Central memory CD4-positive, alpha-beta T cell (primary cell): ENCODE measurements around the gene PYGB.
"Not testable (repeated sequence)": the region's sequence is repeated elsewhere in the genome, so short reads cannot be mapped to it uniquely, and the experiment has no call there.

Source experiments
- DNase-seq: peaks from one replicate; pipeline ENCODE4 v3.0.0; 2022

Gene PYGB

DNA sequence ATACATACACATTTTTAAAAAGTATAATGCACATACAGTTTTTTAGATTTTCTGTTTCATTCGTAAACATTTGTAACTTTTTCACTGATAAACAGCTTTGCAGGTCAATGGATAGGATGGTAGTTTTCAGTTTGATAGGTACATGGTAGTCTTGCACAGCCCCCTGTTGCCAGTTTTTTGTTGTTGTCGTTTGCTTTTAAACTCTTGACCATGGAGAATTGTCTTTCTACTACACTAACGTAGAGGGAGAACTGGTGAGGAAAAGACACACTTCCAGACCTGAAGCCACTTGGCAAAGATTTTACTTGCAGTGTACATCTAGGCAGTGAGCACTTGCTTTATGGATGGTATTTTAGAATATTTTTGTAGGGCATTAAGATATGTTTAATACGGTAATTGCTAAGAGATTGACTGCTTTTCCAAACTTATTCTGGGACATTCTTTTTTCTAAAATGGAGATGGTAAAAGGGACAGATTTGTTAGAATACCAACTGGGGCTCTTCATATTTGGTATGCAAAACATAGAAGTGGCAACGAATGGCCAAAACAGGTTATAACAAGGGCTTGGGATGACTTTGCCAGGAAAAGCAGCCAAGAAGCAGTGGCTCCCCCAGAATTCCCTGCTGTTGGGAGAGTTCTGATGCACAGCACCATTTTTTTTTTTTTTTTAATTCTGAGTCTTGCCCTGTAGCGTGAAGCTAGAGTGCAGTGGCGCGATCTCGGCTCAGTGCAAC is 1.5 kb downstream of the PYGB start:
- no peak for DNase-seq

DNA sequence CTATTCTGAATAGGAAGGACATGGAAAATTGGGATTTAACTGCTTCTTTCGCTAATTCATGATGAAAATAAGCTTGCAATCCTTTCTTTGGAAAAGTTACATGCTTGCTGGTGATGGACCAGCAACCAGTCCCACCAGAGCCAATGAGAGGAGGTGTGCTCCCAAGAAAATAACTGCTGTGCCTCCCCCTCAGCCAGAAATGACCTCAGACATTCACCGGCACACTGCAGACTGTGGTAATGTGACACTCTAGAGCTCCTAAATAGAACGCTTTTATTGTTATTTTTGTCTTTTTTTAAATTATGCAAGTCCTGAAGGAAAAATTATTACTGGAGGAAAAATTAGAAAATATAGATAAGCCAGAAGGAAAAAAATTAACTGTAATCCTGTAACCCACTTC is 2.6 kb downstream of the PYGB start:
- no peak for DNase-seq

DNA sequence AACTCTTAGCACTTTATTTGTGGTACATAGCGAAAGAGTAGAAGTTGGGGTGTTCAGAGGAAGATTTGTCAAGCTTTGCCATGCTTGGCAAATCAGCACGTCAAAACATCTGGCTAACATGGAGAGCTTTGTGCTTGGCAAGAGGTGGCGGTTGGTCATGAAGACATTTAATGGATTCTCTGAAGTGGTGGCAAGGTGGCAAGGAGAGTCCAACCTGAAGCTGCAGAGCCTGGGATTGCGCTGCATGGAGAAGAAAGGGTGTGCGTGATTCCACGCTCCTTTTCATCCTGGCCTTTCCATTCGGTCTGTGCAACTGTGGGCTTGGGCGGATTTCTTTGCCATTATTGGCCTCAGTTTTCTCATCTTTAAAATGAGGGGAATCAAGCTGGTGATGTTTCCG is 3.1 kb downstream of the PYGB start:
- DNase-seq: no peak

DNA sequence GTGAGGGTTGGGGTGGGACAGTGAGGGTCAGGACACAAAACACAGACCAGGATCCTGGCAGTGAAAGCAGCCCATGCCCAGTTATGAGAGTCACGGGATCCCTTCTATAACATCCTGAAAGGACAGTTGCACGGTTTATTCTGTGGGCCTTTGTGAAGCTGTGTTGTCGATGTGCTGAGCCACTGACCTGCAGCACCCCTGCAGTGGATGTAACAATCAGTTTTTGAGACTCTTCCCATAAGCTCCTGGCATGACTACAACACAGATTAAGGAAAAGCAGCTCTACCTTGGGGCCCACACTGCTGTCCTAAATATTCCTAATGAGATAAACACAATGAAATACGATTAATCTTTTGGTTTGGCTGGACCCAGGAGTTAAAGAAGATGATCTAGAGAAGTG is 3.7 kb downstream of the PYGB start:
- no peak for DNase-seq

DNA sequence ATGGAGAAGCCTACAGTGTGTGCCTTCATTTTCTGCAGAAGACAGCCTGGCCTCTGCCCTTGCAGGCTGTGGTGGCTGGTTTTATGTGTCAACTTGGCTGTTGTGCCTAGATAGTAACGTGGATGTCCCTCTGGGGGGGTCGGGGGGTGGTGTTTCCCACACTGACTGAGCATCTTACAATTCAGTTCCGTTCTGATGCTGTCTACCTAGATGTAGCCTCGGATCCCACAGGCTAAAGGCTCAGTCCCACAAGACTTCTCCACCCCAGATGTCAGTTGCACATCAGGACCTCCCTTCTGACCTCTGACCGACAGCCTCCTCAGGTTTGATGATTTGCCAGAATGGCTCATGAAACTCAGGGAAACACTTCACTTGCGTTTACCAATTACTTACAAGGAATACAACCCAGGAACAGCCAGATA is 4.4 kb downstream of the PYGB start:
- no peak for DNase-seq

DNA sequence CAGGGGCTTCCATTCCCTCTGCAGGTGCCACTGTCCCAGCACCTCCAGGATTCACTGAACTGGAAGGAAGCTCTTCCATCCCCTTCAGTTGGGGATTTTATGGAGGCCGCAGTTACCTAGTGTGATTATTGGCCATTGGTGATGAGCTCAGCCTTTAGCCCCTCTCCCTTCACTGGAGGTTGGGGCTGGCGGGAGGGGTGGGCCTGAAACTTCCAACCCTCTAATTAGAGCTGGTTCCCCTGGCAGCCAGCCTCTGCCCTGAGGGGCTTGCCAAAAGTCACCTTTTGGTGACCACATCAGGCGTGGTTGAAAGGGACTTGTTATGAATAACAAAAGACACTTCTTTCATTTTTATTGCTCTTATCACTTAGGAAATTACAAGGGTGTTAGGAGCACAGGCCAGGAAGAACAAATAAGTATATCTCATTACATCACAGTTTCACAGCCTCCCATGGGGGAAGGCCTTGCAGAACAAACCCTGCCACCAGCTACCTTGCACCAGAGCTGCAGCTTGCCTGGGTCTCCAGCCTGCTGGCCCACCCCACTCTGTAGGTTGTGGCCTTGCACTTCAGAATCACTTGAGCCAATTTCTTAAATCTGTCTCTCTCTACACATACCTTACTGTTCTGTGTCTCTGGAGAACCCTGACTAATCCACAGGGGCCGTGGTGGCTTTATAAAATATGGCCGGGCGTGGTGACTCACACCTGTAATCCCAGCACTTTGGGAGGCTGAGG is 5.0 kb downstream of the PYGB start:
- DNase-seq: no peak

DNA sequence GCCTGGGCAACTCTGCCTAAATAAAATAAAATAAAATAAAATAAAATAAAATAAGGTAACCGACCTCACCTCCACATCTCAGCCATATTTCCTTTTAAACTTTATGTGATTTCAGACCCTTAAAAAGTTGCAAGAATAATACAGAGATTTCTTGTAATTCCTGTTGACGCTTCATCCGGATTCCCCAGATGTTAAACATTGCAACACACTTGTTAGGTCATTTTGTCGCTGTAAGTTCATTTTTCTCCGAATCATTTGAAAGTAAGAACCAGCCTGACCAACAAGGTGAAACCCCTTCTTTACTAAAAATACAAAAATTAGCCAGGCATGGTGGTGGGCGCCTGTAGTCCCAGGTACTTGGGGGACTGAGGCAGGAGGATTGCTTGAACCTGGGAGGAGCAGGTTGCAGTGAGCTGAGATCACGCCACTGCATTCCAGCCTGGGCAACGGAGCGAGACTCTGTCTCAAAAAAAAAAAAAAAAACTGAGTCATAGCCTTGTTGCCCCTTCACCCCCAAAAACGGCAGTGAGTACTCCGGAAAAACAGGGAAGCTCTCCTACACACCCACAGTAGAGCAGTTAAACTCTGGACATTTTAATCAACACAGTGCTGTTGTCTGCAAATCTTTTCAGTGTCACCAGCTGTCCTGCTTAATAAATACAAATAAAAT is 5.9 kb downstream of the PYGB start:
- no peak for DNase-seq

DNA sequence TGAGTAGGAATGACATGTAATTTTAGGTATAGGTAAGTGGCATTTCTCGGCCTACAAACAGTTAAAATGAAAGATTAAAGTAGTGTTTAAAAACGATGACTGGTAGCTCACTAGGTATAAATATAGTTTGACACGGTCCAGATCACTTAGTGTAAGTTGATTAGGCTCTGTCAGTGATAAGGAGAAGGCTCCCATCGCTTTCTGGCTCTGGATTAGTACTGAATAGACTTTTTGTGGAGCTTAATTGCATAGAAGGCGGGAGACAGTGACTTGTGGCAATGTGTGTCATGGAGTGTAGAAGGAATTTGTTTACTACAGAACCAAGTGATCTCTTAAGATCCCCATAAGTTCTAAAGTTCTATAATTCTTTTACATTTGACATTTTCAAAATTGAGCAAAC is 6.7 kb downstream of the PYGB start:
- DNase-seq: no peak

DNA sequence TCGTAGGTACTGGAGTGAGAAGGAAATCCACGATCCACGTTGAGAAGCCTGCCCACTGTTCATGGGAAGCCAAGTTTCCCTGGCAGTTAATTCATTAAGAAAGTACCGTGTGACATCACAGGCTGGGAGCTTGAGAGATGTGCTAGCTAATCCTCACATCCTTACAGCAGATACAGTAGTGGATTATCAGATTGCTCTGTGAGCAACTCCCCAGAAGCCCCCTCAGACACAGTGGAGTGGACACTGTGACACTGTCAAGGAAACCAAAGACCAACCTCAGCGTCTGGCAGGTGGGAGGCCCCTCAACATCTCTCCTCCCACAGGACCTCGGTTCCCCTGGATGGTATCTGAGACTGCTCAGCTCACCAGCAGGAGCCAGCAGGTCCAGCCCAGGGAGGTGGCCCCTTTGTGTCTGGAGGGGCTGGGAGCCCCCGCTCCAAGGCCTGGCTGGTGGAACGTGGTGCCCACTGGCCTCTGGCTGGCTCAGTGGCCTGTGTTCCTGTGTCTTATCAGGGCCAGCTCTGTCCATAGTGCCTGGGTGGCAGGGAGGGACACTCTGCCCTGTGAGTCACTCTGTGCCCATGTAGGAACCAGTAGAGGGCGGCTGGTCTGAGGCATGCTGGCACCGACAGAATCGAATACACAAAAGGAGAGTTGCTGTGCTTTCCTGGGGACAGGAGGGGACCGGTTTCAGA is 7.2 kb downstream of the PYGB start:
- DNase-seq: no peak

DNA sequence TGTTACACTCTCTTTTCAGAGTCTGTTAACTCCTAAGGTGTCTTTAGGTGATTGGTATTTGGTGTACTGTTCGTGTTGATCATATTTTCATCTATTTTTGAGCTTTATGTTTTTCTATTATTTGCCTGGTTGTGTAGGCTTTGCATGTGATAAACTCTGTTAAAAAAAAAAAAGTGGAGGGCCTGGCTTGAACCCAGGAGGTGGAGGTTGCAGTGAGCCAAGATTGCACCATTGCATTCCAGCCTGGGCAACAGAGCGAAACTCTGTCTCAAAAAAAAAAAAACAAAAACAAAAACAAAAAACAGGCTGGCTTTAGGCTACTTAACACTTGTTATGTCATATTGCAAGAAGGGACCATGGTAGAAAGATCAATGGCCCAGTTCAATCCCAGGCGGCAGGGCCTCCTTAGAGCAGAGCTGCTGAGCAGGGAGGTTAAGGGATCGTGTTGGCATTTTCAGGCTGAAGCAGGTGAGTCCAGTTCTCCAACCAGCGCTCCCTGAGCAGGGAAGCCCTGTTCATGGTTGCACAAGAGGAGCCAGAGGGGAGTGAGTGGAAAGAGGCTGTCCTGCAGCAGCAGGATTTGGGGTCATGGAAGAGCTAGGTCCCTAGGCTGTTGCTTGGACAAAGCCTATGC is 8.5 kb downstream of the PYGB start:
- DNase-seq: no peak

DNA sequence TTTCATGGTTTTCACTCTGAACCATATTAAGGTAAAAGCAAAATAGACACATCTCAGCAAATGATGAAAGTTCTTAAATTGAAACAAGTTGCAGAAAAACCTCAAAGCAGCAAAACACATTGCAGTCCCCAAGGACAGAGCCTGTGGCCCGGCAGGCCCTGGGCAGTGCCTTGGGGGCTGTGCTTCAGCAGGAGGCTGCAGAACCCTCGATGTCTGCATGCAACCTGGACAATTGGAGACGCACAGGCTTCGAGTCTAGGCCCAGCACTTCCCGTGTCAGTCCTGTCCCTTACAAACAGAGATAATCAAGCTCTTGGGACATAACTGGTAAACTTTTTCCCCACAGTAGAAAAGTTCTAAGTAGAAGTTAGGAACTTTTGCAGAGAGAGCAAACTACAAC is 9.2 kb downstream of the PYGB start:
- DNase-seq: no peak

DNA sequence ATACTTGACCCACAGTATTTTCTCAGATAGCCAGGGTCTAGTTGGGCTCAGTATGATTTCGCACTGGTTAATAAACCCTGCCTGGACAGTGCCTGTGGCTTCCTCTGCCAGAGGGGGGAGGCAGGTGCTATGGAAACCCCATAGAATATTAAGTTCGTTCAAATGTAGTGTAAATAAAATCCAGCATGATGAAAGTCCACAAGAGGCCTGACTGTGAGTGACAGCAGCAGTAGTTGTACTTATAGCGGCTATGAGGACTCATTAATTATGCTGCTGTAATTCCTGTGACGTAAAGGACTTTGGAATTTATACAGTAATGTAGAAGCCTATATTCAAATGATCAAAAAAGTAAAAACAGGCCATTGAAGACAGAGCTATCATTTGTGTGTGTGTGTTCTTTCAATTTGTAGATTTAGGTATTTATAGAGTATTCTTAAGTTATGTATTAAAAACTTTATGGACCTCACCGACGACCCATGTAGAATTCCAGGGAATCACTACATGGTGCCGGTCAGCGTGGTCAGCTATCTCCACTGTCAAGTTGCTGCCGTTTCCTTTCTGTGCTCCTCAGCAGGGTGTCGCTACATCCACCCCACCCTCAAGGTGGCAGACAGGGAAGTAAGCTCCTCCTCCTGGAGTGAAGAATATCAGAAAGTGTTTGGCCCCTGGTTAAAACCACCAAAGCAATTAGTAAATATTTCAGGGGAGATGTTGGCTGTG is 10.0 kb downstream of the PYGB start:
- DNase-seq: no peak

DNA sequence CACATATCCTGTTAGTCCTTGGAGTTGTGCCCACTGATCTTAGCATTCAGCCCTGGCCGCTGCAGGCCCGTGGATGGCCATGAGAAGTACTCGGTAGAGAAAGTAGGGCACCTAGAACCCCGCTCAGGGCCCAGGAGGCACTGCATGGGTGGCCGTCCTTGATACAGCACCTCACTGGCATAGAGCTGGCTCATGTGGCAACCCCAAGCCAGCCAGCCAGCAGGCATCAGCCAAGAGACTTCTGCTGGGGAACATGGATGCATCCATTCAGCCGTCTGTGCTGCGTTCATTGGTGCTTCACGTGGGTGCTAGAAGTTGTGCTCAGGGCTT is 10.6 kb downstream of the PYGB start:
- no peak for DNase-seq

DNA sequence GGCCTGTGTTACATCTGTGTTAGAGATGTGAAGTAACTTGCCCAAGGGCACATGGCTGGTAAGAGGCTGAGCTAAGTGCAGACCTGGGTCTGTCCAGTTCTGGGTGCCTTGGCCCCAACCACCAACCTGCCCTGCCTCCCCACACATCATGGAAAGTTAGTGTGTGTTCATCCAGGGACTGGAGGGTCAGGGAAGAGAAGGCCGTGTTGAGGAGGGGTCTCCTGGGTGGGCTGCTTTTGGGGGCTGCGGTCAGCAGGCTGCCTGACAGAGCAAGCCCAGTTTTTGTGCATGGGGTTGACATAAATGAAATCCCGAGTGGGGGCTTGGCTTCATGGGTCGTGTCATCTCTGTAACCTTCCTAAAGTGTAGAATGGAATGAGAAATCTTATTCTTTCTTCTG is 10.9 kb downstream of the PYGB start:
- DNase-seq: no peak

DNA sequence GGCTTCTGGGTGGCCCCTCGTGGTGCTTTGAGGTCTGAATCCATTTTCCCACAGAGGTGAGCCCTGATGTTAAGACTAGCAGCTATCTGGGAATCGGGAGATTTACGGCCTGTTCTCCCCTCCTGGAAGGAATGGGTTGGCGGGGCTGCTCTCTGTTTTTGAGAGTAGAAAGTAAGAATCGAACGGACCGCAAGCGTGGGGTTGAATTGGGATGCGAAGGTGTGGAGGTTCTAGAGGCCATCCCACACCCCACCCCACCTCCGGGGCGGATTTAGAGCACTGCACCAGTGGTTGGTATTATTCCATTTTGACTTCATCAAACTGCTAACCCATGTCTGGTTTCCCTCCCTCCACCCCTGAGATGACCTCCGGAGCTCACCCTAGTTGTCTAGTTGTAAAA is 11.5 kb downstream of the PYGB start:
- DNase-seq: no peak

DNA sequence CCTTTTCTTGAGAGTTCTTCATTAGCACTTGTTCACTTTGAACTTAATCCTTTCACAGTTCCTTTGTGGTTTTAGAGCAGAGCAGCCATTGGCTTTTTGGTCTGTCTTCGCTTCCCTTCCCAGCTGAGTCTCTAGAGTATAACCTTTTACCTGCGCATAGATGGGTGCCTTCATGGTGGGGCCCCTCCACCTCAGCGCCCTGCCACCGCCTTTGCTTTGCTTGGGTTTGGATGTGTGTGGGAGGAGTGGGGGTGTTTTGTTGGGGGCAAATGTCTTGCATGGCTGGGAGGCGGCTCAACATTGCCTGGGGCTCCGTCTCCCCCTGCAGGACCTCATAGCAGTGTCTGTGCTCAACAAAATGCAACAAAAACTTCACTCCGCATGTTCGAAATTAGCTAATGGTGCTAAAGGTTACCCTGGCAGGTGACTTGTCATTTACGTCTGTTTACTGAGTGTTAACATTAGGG is 11.9 kb downstream of the PYGB start:
- DNase-seq: no peak

DNA sequence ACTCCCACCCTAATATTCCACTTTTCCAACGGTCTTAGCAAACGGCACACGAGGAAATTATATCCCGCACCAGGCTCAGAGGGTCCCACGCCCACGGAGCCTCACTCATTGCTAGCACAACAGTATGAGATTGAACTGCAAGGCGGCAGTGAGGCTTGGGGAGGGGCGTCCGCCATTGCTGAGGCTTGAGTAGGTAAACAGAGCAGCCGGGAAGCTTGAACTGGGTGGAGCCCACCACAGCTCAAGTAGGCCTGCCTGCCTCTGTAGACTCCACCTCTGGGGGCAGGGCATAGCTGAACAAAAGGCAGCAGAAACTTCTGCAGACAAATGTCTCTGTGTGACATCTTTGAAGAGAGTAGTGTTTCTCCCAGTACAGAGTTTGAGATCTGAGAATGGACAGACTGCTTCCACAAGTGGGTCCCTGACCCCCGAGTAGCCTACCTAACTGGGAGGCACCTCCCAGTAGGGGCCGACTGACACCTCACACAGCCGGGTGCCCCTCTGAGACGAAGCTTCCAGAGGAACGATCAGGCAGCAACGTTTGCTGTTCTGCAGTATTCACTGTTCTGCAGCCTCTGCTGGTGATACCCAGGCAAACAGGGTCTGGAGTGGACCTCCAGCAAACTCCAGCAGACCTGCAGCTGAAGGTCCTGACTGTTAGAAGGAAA is 13.0 kb downstream of the PYGB start:
- DNase-seq: not testable (repeated sequence)

DNA sequence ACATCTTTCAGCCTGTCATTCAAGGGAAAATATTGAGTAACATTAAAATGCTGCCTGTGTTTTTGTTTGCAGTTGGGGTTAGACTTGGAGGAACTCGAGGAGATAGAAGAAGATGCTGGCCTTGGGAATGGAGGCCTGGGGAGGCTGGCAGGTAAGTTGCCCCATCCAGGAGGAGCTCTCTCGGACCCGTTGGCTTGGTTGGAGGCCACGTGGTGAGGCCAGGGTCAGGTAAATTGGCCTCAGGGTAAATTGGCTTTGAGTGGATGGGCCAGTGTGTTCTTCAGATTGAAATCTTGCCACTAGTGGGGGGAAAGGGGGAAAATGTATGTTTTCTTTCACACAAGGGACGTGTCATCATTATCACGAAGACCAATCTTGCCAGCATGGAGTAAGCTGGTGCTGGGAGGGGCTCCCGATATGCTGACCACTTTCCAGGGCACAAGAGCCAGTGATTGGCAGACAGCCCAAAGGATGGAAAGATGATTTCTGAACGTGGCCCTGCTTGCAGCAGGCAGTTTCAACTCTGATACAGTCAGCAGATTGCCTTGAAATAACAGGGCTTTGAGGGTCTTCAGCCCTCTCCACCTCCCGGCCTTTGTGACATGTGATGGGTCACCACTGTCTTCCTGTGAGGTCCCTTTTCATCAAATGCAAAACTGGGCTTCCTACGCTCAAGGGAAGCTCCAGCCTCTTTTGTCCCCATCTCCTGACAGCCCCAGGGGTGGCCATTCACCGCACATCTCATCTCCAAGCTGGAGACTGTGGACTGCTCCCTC is 21.4 kb downstream of the PYGB start:
- DNase-seq: no peak

DNA sequence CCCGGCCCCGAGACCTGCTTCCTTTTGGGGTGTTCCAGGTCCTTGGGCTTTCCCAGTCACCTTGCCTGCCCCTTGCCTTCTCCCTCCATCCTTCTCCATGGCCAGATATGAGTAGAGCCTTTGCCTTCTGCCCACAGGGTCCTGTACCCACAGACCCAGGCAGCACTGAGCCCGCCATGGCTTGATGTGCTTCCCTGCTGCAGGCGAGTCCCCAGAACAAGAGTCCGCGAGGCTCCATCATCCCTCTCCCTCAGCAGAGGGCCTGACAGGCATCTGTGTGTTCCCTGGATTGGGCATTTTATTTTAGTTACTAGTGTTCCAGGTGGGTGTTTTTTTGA is 21.9 kb downstream of the PYGB start:
- no peak for DNase-seq

DNA sequence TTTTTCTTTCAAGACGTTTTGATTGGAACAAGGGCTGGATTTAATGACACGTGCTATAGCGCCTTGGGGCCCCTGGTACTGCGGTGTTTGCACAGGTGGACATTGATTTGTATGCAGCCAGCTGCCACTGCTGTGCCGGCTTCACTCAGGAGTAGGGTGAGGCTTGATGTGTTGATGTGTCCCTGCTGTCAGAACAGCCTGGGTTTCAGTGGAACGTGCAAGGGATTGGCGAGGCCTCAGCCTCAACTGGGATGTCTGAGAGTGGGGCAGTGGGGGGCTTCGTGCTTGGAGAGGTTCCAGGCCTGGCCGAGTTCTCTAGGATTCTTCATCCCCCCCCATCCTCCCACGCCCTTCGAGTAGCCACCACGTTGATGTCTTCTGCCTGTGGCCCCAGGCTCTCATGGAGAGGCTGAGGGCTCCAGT is 23.0 kb downstream of the PYGB start:
- no peak for DNase-seq
